K562 (cell line): ENCODE measurements around the gene ENO3. TPM values are rescaled to one million over a fixed set of nuclear protein-coding genes. Genes with fewer than 3 reads are reported as not detected.

Experiments used
- ATF1 ChIP-seq, 2 experiments: fragments of 450-650 bp in 1 of 2; IDR thresholded peaks; 2 replicates each; pipeline ENCODE4 v1.6.1; 2016; ENCODE audit warnings: missing compliant biosample characterization in 1 of 2, missing genetic modification characterization in 1 of 2
- ATF3 ChIP-seq, 2 experiments: fragments of 450-650 bp in 1 of 2; sonication (generic) in 1 of 2; formaldehyde crosslinking in 1 of 2; IDR thresholded peaks in 1 of 2; conservative IDR thresholded peaks in 1 of 2; 2 replicates each; pipeline versions ENCODE4 v1.6.1 to v1.8.1; 2016 to 2023; ENCODE audit warnings: mild to moderate bottlenecking in 2 of 2, moderate library complexity in 2 of 2, inconsistent platforms in 1 of 2, missing genetic modification reagents in 1 of 2
- GATAD2B ChIP-seq: fragments of 450-650 bp; IDR thresholded peaks from 2 replicates; pipeline ENCODE4 v1.6.1; 2017; ENCODE audit warnings: mild to moderate bottlenecking, borderline replicate concordance
- HDAC2 ChIP-seq: fragments of 450-650 bp; IDR thresholded peaks from 2 replicates; pipeline ENCODE4 v1.6.1; 2016; ENCODE audit warnings: mild to moderate bottlenecking
- MTA2 ChIP-seq: fragments of 450-650 bp; IDR thresholded peaks from 2 replicates; pipeline ENCODE4 v1.6.1; 2016; ENCODE audit warnings: low read depth
- PHF8 ChIP-seq: fragments of 200-600 bp; sonication (generic); IDR thresholded peaks from 2 replicates; pipeline ENCODE4 v1.6.1; 2012; ENCODE audit warnings: mixed run types, mild to moderate bottlenecking, inconsistent platforms, low read length, moderate library complexity, borderline replicate concordance
- RBM15 ChIP-seq: fragments of 200-400 bp; formaldehyde crosslinking; IDR thresholded peaks from 2 replicates; pipeline ENCODE4 v1.6.1; 2018; ENCODE audit warnings: mild to moderate bottlenecking, low read length, moderate library complexity; ENCODE audit not compliant: insufficient read depth
- SIN3A ChIP-seq, 2 experiments: fragments of 150-350 bp in 1 of 2; IDR thresholded peaks; 2 replicates each; pipeline ENCODE4 v1.6.1; 2011 to 2016; ENCODE audit warnings: borderline replicate concordance in 2 of 2, low read depth in 2 of 2, low read length in 2 of 2, mild to moderate bottlenecking in 2 of 2, moderate library complexity in 2 of 2; ENCODE audit not compliant: control insufficient read depth in 1 of 2
- SUPT5H ChIP-seq: fragments of 450-650 bp; IDR thresholded peaks from 2 replicates; pipeline ENCODE4 v1.6.1; 2016
- ZKSCAN1 ChIP-seq: fragments of 150-350 bp; IDR thresholded peaks from 2 replicates; pipeline ENCODE4 v1.6.1; 2016; ENCODE audit warnings: low read depth, low read length
- polyA plus RNA-seq, 8 experiments: library from polyadenylated mRNA; depleted of rRNA in 4 of 8; stranded (reverse) in 5 of 8; unstranded in 3 of 8; fragments of >200 nt; fragmentation: Nextera tagmentation in 2 of 8; fragmentation: Illumina TruSeq in 1 of 8; extraction: Ambion mirVana in 2 of 8; extraction: Trizol in 1 of 8; gene quantifications; 2 replicates each; pipeline versions ENCODE4 v1.2.1 to v1.2.3, GENCODE V29; 2011 to 2014; ENCODE audit warnings: inconsistent platforms in 1 of 8, missing spikeins in 1 of 8
- total RNA-seq, 7 experiments: library from RNA; depleted of rRNA in 6 of 7; stranded (reverse); fragments of >200 nt in 6 of 7; fragmentation: Illumina TruSeq in 2 of 7; extraction: Trizol in 2 of 7; gene quantifications; 2 replicates each; pipeline versions ENCODE4 v1.2.1 to v1.2.3, GENCODE V29; 2011 to 2021; ENCODE audit warnings: low replicate concordance in 1 of 7
- TF ChIP-seq, protein P1 (sequence below): fragments of 250-450 bp; sonication (Bioruptor Pico); IDR thresholded peaks from 2 replicates; pipeline ENCODE4 v1.8.0; 2022; ENCODE audit warnings: inconsistent platforms, mild to moderate bottlenecking, moderate library complexity, borderline replicate concordance
- TF ChIP-seq, protein P2 (sequence below): fragments of 250-450 bp; sonication (Bioruptor Pico); IDR thresholded peaks from 2 replicates; pipeline ENCODE4 v1.4.0; 2020; ENCODE audit warnings: mild to moderate bottlenecking, moderate library complexity
- TF ChIP-seq, protein P3 (sequence below), 2 experiments: fragments of 450-650 bp; IDR thresholded peaks; 2 replicates each; pipeline ENCODE4 v1.6.1; 2016
- TF ChIP-seq, protein P4 (sequence below): fragments of 450-650 bp; IDR thresholded peaks from 2 replicates; pipeline ENCODE4 v1.6.1; 2016; ENCODE audit warnings: mild to moderate bottlenecking

Gene ENO3
- total and polyA plus RNA-seq, 9 of the 15 experiments (the other 6 are each of a cell fraction or from before 2014, with no cell fraction given) = 5.7 to 17.2 (median 9.9) TPM

GRCh38 chr17:4950075-4950745 lies 709 bp upstream of the ENO3 start (continued):
- TF ChIP-seq ATF3 (IDR thresholded peaks at IDR 0.05) (0 out of 2 replicates have a peak, but pooled peaks have one; percentile 3), ATF3 (CRISPR knock-in tag; conservative IDR thresholded peaks at IDR 0.05) (no peak), RBM15 (no peak), ATF1 (CRISPR knock-in tag; IDR thresholded peaks at IDR 0.05) (no peak), ATF1 (tag; IDR thresholded peaks at IDR 0.05) (peak; percentile 9; the same call in 1 of the 2 replicates), ZKSCAN1 (no peak), PHF8 (peak; percentile 56; the same call in 1 of the 2 replicates), SIN3A (IDR thresholded peaks at IDR 0.05; ENCODE audit: borderline replicate concordance in 2 of 2, control insufficient read depth in 1 of 2, low read depth in 2 of 2, low read length in 2 of 2) (peak in 1 of 2 experiments; percentile 3; a peak in 1 of 4 replicates), MTA2 (no peak), HDAC2 (no peak), SUPT5H (peak; percentile 69), GATAD2B (no peak)
- TF ChIP-seq, protein P1, sequence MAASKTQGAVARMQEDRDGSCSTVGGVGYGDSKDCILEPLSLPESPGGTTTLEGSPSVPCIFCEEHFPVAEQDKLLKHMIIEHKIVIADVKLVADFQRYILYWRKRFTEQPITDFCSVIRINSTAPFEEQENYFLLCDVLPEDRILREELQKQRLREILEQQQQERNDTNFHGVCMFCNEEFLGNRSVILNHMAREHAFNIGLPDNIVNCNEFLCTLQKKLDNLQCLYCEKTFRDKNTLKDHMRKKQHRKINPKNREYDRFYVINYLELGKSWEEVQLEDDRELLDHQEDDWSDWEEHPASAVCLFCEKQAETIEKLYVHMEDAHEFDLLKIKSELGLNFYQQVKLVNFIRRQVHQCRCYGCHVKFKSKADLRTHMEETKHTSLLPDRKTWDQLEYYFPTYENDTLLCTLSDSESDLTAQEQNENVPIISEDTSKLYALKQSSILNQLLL = no peak
- TF ChIP-seq, protein P2, sequence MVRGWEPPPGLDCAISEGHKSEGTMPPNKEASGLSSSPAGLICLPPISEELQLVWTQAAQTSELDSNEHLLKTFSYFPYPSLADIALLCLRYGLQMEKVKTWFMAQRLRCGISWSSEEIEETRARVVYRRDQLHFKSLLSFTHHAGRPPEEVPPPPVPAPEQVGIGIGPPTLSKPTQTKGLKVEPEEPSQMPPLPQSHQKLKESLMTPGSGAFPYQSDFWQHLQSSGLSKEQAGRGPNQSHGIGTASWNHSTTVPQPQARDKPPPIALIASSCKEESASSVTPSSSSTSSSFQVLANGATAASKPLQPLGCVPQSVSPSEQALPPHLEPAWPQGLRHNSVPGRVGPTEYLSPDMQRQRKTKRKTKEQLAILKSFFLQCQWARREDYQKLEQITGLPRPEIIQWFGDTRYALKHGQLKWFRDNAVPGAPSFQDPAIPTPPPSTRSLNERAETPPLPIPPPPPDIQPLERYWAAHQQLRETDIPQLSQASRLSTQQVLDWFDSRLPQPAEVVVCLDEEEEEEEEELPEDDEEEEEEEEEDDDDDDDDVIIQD (CRISPR knock-in tag) = no peak
- TF ChIP-seq, protein P3, sequence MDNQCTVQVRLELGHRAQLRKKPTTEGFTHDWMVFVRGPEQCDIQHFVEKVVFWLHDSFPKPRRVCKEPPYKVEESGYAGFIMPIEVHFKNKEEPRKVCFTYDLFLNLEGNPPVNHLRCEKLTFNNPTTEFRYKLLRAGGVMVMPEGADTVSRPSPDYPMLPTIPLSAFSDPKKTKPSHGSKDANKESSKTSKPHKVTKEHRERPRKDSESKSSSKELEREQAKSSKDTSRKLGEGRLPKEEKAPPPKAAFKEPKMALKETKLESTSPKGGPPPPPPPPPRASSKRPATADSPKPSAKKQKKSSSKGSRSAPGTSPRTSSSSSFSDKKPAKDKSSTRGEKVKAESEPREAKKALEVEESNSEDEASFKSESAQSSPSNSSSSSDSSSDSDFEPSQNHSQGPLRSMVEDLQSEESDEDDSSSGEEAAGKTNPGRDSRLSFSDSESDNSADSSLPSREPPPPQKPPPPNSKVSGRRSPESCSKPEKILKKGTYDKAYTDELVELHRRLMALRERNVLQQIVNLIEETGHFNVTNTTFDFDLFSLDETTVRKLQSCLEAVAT (IDR thresholded peaks at IDR 0.05) = no peak
- TF ChIP-seq, protein P4, sequence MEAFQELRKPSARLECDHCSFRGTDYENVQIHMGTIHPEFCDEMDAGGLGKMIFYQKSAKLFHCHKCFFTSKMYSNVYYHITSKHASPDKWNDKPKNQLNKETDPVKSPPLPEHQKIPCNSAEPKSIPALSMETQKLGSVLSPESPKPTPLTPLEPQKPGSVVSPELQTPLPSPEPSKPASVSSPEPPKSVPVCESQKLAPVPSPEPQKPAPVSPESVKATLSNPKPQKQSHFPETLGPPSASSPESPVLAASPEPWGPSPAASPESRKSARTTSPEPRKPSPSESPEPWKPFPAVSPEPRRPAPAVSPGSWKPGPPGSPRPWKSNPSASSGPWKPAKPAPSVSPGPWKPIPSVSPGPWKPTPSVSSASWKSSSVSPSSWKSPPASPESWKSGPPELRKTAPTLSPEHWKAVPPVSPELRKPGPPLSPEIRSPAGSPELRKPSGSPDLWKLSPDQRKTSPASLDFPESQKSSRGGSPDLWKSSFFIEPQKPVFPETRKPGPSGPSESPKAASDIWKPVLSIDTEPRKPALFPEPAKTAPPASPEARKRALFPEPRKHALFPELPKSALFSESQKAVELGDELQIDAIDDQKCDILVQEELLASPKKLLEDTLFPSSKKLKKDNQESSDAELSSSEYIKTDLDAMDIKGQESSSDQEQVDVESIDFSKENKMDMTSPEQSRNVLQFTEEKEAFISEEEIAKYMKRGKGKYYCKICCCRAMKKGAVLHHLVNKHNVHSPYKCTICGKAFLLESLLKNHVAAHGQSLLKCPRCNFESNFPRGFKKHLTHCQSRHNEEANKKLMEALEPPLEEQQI = no peak
